Stimulated activated CD4-positive, alpha-beta T cell treated with anti-CD3 and anti-CD28 coated beads, Interleukin-4, amount 100 ng/mL, for 24 hours (primary cell): ENCODE measurements around the gene CD320.
"Not testable (repeated sequence)": the region's sequence is repeated elsewhere in the genome, so short reads cannot be mapped to it uniquely, and the experiment has no call there.

ENCODE experiments used
- DNase-seq: peaks from one replicate; pipeline ENCODE4 v3.0.0-alpha.2; 2020

The CD320 gene

GRCh38 chr19:8307965-8308866 lies at the start of gene CD320:
TSS of gene CD320 (minus strand) at chr19:8308358. CDS start at chr19:8308290, 68 bp downstream.
- peak; percentile 88 for DNase-seq

GRCh38 chr19:8357007-8357521 lies 48.9 kb upstream of the CD320 start:
- DNase-seq = no peak

GRCh38 chr19:8355631-8356402 lies 47.7 kb upstream of the CD320 start:
- DNase-seq = no peak

GRCh38 chr19:8352845-8353244 lies 44.7 kb upstream of the CD320 start:
- DNase-seq = not testable (repeated sequence)

GRCh38 chr19:8352134-8352827 lies 44.1 kb upstream of the CD320 start:
- DNase-seq = no peak

- DNase-seq = not testable (repeated sequence)
Measured at GRCh38 chr19:8349629-8350372, 41.6 kb upstream of the CD320 start.

- no peak for DNase-seq
Measured at GRCh38 chr19:8343483-8343844, 35.3 kb upstream of the CD320 start.

GRCh38 chr19:8342684-8343482 lies 34.7 kb upstream of the CD320 start, which contains the start of gene KANK3:
TSS of gene KANK3 (minus strand) at chr19:8343262. CDS start at chr19:8337828, 5,434 bp downstream.
- DNase-seq = peak; percentile 94

- DNase-seq = no peak
Measured at GRCh38 chr19:8342316-8342683, 34.1 kb upstream of the CD320 start.

- not testable (repeated sequence) for DNase-seq
Measured at GRCh38 chr19:8341504-8341903, 33.3 kb upstream of the CD320 start.

GRCh38 chr19:8340341-8341096 lies 32.4 kb upstream of the CD320 start:
- DNase-seq = no peak

GRCh38 chr19:8338835-8339234 lies 30.7 kb upstream of the CD320 start:
- no peak for DNase-seq

- no peak for DNase-seq
Measured at GRCh38 chr19:8337728-8338127, 29.6 kb upstream of the CD320 start.

GRCh38 chr19:8336660-8337059 lies 28.5 kb upstream of the CD320 start:
- no peak for DNase-seq

GRCh38 chr19:8336072-8336569 lies 28.0 kb upstream of the CD320 start:
- no peak for DNase-seq

GRCh38 chr19:8335343-8336071 lies 27.3 kb upstream of the CD320 start:
- no peak for DNase-seq

- DNase-seq = no peak
Measured at GRCh38 chr19:8334458-8335342, 26.5 kb upstream of the CD320 start.

- DNase-seq = no peak
Measured at GRCh38 chr19:8333767-8334457, 25.8 kb upstream of the CD320 start.
